SK-N-SH (cell line): Measurements from ENCODE around the gene NXPE3. TPM values are rescaled to one million over a fixed set of nuclear protein-coding genes. Genes with fewer than 3 reads are reported as not detected.

Source experiments
- CTCF ChIA-PET: fragments of 300-600, 350-600 bp; formaldehyde crosslinking; extraction: SDS; loops from one replicate; lab custom pipeline; 2021; lab: Yijun Ruan, JAX
- POLR2A ChIA-PET: fragments of 350-600 bp; sonication (Branson Sonifier 250); formaldehyde crosslinking; extraction: SDS; loops from one replicate; lab custom pipeline; 2020; ENCODE audit warnings: antibody characterized with exemption, inconsistent platforms; lab: Yijun Ruan, JAX
- DNase-seq: peaks from one replicate; pipeline ENCODE4 v3.0.0; 2012
- H2AFZ ChIP-seq: fragments of 200-600 bp; sonication (generic); 2 replicates; pipeline ENCODE4 v1.8.1; 2016; ENCODE audit warnings: antibody characterized with exemption, mild to moderate bottlenecking, low read depth
- H3F3A ChIP-seq: fragments of 200-600 bp; sonication (generic); replicated peaks from 2 replicates; pipeline ENCODE3; 2016; ENCODE audit warnings: antibody characterized with exemption, mild to moderate bottlenecking; ENCODE audit not compliant: insufficient read depth
- H3K27ac ChIP-seq, 2 experiments: fragments of 200-500 bp in 1 of 2; fragments of 200-600 bp in 1 of 2; sonication (Bioruptor generic) in 1 of 2; sonication (generic), shearing (Covaris generic) in 1 of 2; 2 replicates each; pipeline versions ENCODE4 v1.5.1 to v1.6.1; 2014 to 2016; ENCODE audit warnings: low read depth in 2 of 2, inconsistent platforms in 1 of 2, low read length in 1 of 2, mild to moderate bottlenecking in 1 of 2, mixed read lengths in 1 of 2
- H3K27me3 ChIP-seq: fragments of 200-600 bp; sonication (generic), shearing (Covaris generic); 2 replicates; pipeline ENCODE4 v1.6.1; 2016; ENCODE audit warnings: mixed run types; ENCODE audit not compliant: insufficient read depth
- H3K36me3 ChIP-seq, 2 experiments: fragments of 200-500 bp in 1 of 2; fragments of 200-600 bp in 1 of 2; sonication (Bioruptor generic) in 1 of 2; sonication (generic) in 1 of 2; replicated peaks in 1 of 2; 2 replicates each; pipeline versions ENCODE3 to v1.5.1; 2014 to 2016; ENCODE audit warnings: low read length in 1 of 2, mild to moderate bottlenecking in 1 of 2; ENCODE audit not compliant: insufficient read depth in 2 of 2, control insufficient read depth in 1 of 2
- H3K4me1 ChIP-seq, 2 experiments: fragments of 200-500 bp in 1 of 2; fragments of 200-600 bp in 1 of 2; sonication (Bioruptor generic) in 1 of 2; sonication (generic), shearing (Covaris generic) in 1 of 2; 2 replicates each; pipeline versions ENCODE4 v1.5.1 to v1.6.1; 2014 to 2016; ENCODE audit warnings: low read depth in 1 of 2, low read length in 1 of 2, mixed run types in 1 of 2; ENCODE audit not compliant: insufficient read depth in 2 of 2, control insufficient read depth in 1 of 2
- H3K4me2 ChIP-seq: fragments of 200-600 bp; sonication (generic), shearing (Covaris generic); 2 replicates; pipeline ENCODE4 v1.6.1; 2017; ENCODE audit warnings: mixed run types
- H3K4me3 ChIP-seq, 2 experiments: fragments of 200-500 bp in 1 of 2; fragments of 200-600 bp in 1 of 2; sonication (Bioruptor generic) in 1 of 2; sonication (generic), shearing (Covaris generic) in 1 of 2; 2 replicates each; pipeline versions ENCODE4 v1.5.1 to v1.8.1; 2014 to 2016; ENCODE audit warnings: low read depth in 2 of 2, inconsistent platforms in 1 of 2, low read length in 1 of 2, mild to moderate bottlenecking in 1 of 2, mixed read lengths in 1 of 2, moderate library complexity in 1 of 2
- H3K79me2 ChIP-seq: fragments of 200-600 bp; sonication (generic); 2 replicates; pipeline ENCODE4 v1.8.1; 2017; ENCODE audit warnings: mild to moderate bottlenecking; ENCODE audit not compliant: insufficient read depth
- H3K9ac ChIP-seq: fragments of 200-600 bp; sonication (generic); 2 replicates; pipeline ENCODE4 v1.6.1; 2017; ENCODE audit warnings: mixed run types
- H3K9me2 ChIP-seq: fragments of 200-600 bp; sonication (generic); 2 replicates; pipeline ENCODE4 v1.6.1; 2017; ENCODE audit warnings: mixed run types
- H3K9me3 ChIP-seq: fragments of 200-600 bp; sonication (generic); 2 replicates; pipeline ENCODE4 v1.6.1; 2017; ENCODE audit warnings: mixed run types, mild to moderate bottlenecking, moderate library complexity
- H4K20me1 ChIP-seq: fragments of 200-600 bp; sonication (generic); 2 replicates; pipeline ENCODE4 v1.6.1; 2017; ENCODE audit warnings: mild to moderate bottlenecking, mixed run types; ENCODE audit not compliant: insufficient read depth
- CHD2 ChIP-seq: fragments of 150-350 bp; IDR thresholded peaks from 2 replicates; pipeline ENCODE4 v1.6.1; 2018; ENCODE audit warnings: low read length; ENCODE audit not compliant: partially characterized antibody
- FOXM1 ChIP-seq: IDR thresholded peaks from 2 replicates; pipeline ENCODE4 v1.4.0; 2012; ENCODE audit warnings: low read depth, mild to moderate bottlenecking
- GATA2 ChIP-seq: sonication (generic); formaldehyde crosslinking; IDR thresholded peaks from 2 replicates; pipeline ENCODE4 v1.5.0; 2020; ENCODE audit warnings: mild to moderate bottlenecking, missing genetic modification reagents
- JUND ChIP-seq: IDR thresholded peaks from 2 replicates; pipeline ENCODE4 v1.4.0; 2012
- MEF2A ChIP-seq: IDR thresholded peaks from 2 replicates; pipeline ENCODE4 v1.4.0; 2012; ENCODE audit warnings: low read depth, borderline replicate concordance
- POLR2AphosphoS5 ChIP-seq: IDR thresholded peaks from 2 replicates; pipeline ENCODE4 v1.6.1; 2012; ENCODE audit warnings: low read depth, low read length
- RAD21 ChIP-seq: IDR thresholded peaks from 2 replicates; pipeline ENCODE4 v1.6.1; 2012; ENCODE audit warnings: mild to moderate bottlenecking, low read length
- RXRA ChIP-seq: IDR thresholded peaks from 2 replicates; pipeline ENCODE4 v1.4.0; 2012; ENCODE audit warnings: low read depth, mild to moderate bottlenecking, borderline replicate concordance
- SIN3A ChIP-seq: IDR thresholded peaks from 2 replicates; pipeline ENCODE4 v1.6.1; 2012; ENCODE audit warnings: low read depth, mild to moderate bottlenecking, low read length, moderate library complexity, borderline replicate concordance
- SMC3 ChIP-seq: IDR thresholded peaks from 2 replicates; pipeline ENCODE4 v1.6.1; 2012; ENCODE audit warnings: low read depth, low read length, improper control_type of control experiment
- TAF1 ChIP-seq: IDR thresholded peaks from 2 replicates; pipeline ENCODE4 v1.6.1; 2012; ENCODE audit warnings: low read depth, mild to moderate bottlenecking, low read length, moderate library complexity, borderline replicate concordance
- WGBS: methylation state at CpG from one replicate; pipeline ENCODE4 v1.1.6; 2017; ENCODE audit warnings: low lambda C conversion rate; 5-methylcytosine and 5-hydroxymethylcytosine counted together
- polyA plus RNA-seq, 3 experiments: library from polyadenylated mRNA; depleted of rRNA; stranded (reverse); fragments of >200 nt; gene quantifications; 2 replicates each; pipeline ENCODE4 v1.2.3, GENCODE V29; 2012
- TF ChIP-seq, protein P1 (sequence below): IDR thresholded peaks from 2 replicates; pipeline ENCODE4 v1.6.1; 2012; ENCODE audit warnings: mild to moderate bottlenecking, low read depth, low read length, moderate library complexity
- TF ChIP-seq, protein P2 (sequence below): fragments of 150-350 bp; IDR thresholded peaks from 2 replicates; pipeline ENCODE4 v1.6.1; 2016; ENCODE audit warnings: mild to moderate bottlenecking, low read depth, low read length
- TF ChIP-seq, protein P3 (sequence below): fragments of 150-350 bp; IDR thresholded peaks from 2 replicates; pipeline ENCODE4 v1.6.1; 2017; ENCODE audit warnings: antibody characterized with exemption, low read length, low read depth, borderline replicate concordance
- TF ChIP-seq, protein P4 (sequence below): fragments of 200-600 bp; sonication (generic); IDR thresholded peaks from 2 replicates; pipeline ENCODE4 v1.6.1; 2017; ENCODE audit warnings: antibody characterized with exemption, mild to moderate bottlenecking, moderate library complexity

Gene NXPE3
- polyA plus RNA-seq, 1 of the 3 experiments (the other 2 are of a cell fraction): 21.3 TPM

DNA sequence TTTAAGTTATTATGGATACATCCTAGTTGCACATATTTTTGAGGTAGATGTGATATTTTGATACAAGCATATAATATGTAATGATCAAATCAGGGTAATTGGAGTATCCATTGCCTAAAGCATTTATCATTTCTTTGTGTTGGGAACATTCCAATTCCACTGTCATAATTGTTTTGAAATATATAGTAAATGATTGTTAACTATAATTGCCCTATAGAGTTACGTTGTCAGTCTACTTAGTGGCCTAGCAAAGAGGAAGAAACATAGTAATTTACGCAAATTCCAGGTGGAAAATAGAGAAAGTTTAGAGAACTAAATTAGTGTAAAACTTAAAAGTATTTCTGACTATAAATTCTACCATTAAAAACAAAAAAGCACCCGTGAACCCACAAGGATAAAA lies 24.9 kb downstream of the NXPE3 start:
- Histone ChIP-seq H3K4me1 (no peaks in the 10 kb centered on the region; a peak in 1 of 4 replicates), H3K4me2 (no peak overlapping the region), H3K9me2 (no peaks in the 10 kb centered on the region), H3K4me3 (no peak overlapping the region), H3F3A (peaks cover under 1% of the 10 kb centered on the region), H3K27me3 (no peaks in the 10 kb centered on the region), H3K79me2 (peaks cover 9% of the 10 kb centered on the region), H3K9me3 (no peaks in the 10 kb centered on the region)
- WGBS: 92% methylated on average over 3 of the region's 3 CpGs
- TF ChIP-seq, protein P1, sequence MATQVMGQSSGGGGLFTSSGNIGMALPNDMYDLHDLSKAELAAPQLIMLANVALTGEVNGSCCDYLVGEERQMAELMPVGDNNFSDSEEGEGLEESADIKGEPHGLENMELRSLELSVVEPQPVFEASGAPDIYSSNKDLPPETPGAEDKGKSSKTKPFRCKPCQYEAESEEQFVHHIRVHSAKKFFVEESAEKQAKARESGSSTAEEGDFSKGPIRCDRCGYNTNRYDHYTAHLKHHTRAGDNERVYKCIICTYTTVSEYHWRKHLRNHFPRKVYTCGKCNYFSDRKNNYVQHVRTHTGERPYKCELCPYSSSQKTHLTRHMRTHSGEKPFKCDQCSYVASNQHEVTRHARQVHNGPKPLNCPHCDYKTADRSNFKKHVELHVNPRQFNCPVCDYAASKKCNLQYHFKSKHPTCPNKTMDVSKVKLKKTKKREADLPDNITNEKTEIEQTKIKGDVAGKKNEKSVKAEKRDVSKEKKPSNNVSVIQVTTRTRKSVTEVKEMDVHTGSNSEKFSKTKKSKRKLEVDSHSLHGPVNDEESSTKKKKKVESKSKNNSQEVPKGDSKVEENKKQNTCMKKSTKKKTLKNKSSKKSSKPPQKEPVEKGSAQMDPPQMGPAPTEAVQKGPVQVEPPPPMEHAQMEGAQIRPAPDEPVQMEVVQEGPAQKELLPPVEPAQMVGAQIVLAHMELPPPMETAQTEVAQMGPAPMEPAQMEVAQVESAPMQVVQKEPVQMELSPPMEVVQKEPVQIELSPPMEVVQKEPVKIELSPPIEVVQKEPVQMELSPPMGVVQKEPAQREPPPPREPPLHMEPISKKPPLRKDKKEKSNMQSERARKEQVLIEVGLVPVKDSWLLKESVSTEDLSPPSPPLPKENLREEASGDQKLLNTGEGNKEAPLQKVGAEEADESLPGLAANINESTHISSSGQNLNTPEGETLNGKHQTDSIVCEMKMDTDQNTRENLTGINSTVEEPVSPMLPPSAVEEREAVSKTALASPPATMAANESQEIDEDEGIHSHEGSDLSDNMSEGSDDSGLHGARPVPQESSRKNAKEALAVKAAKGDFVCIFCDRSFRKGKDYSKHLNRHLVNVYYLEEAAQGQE: no peak
- TF ChIP-seq SMC3 (no peak), CHD2 (no peak), FOXM1 (no peak), GATA2 (CRISPR knock-in tag) (no peak), RAD21 (no peak), POLR2AphosphoS5 (no peak), TAF1 (no peak)
- TF ChIP-seq, protein P2, sequence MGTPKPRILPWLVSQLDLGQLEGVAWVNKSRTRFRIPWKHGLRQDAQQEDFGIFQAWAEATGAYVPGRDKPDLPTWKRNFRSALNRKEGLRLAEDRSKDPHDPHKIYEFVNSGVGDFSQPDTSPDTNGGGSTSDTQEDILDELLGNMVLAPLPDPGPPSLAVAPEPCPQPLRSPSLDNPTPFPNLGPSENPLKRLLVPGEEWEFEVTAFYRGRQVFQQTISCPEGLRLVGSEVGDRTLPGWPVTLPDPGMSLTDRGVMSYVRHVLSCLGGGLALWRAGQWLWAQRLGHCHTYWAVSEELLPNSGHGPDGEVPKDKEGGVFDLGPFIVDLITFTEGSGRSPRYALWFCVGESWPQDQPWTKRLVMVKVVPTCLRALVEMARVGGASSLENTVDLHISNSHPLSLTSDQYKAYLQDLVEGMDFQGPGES: no peak
- TF ChIP-seq, protein P3, sequence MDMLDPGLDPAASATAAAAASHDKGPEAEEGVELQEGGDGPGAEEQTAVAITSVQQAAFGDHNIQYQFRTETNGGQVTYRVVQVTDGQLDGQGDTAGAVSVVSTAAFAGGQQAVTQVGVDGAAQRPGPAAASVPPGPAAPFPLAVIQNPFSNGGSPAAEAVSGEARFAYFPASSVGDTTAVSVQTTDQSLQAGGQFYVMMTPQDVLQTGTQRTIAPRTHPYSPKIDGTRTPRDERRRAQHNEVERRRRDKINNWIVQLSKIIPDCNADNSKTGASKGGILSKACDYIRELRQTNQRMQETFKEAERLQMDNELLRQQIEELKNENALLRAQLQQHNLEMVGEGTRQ: no peak
- TF ChIP-seq, all 33 proteins: peak for 0
- Histone ChIP-seq H4K20me1 (no peaks in the 10 kb centered on the region), H3K27ac (no peak overlapping the region), H2AFZ (no peak overlapping the region), H3K36me3 (peaks cover 36 to 39% of the 10 kb centered on the region in 2 experiments), H3K9ac (no peak overlapping the region)
- ChIA-PET POLR2A (no interaction called here), CTCF (interaction anchor here (0.7 to 14.2 kb wide), 8 partner anchors 8 to 426 kb away, joined by 3 to 165 read pairs (median 12); no protein-coding TSS in a partner anchor)
- no peak for DNase-seq

DNA sequence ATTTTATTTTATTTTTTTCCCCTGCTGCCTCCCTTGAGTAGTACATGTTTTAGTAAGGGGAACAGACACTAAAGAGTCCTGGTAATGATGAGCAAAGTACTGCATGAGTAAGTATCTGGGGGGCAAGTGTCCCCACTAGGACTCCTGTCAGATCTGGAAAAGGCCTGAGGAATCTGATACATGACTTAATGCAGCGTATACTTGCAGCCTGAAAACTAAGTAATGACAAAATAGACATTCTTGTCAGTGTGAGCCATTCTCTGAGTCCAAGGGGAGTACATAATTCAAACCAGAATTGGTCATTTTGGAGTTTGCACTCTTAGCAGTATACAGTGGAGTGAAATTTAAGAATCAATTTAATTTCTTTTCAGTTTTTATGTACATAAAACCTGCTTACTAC lies 27.5 kb downstream of the NXPE3 start:
- Histone ChIP-seq H3K79me2 (peaks cover 7% of the 10 kb centered on the region), H3K27ac (no peak overlapping the region), H4K20me1 (no peaks in the 10 kb centered on the region), H3K4me3 (no peak overlapping the region), H3F3A (peaks cover 7% of the 10 kb centered on the region), H3K4me2 (no peak overlapping the region), H3K36me3 (peaks cover 23 to 30% of the 10 kb centered on the region in 2 experiments), H2AFZ (no peak overlapping the region), H3K4me1 (peaks cover 4 to 6% of the 10 kb centered on the region in 2 experiments; a peak in 2 of 4 replicates), H3K27me3 (no peaks in the 10 kb centered on the region), H3K9me3 (no peaks in the 10 kb centered on the region), H3K9me2 (no peaks in the 10 kb centered on the region), H3K9ac (no peak overlapping the region)
- CTCF ChIA-PET: interaction anchor here (0.5 to 14.2 kb wide), 5 partner anchors 8 to 478 kb away, joined by 3 to 165 read pairs (median 6); no protein-coding TSS in a partner anchor
- TF ChIP-seq SIN3A (no peak), MEF2A (no peak), JUND (no peak), RXRA (no peak), SMC3 (no peak), TAF1 (no peak)
- TF ChIP-seq, protein P4, sequence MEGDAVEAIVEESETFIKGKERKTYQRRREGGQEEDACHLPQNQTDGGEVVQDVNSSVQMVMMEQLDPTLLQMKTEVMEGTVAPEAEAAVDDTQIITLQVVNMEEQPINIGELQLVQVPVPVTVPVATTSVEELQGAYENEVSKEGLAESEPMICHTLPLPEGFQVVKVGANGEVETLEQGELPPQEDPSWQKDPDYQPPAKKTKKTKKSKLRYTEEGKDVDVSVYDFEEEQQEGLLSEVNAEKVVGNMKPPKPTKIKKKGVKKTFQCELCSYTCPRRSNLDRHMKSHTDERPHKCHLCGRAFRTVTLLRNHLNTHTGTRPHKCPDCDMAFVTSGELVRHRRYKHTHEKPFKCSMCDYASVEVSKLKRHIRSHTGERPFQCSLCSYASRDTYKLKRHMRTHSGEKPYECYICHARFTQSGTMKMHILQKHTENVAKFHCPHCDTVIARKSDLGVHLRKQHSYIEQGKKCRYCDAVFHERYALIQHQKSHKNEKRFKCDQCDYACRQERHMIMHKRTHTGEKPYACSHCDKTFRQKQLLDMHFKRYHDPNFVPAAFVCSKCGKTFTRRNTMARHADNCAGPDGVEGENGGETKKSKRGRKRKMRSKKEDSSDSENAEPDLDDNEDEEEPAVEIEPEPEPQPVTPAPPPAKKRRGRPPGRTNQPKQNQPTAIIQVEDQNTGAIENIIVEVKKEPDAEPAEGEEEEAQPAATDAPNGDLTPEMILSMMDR: no peak
- no peak for DNase-seq
- 100% methylated on average over 1 of the region's 1 CpG for WGBS
- POLR2A ChIA-PET: no interaction called here
